ENCODE measurements around the gene TGM2.

GRCh38 chr20:38190166-38190565 is 25.1 kb upstream of the TGM2 start:
- no peak for TF ChIP-seq POLR2A (IDR thresholded peaks at IDR 0.05)
- TF ChIP-seq, protein P1, sequence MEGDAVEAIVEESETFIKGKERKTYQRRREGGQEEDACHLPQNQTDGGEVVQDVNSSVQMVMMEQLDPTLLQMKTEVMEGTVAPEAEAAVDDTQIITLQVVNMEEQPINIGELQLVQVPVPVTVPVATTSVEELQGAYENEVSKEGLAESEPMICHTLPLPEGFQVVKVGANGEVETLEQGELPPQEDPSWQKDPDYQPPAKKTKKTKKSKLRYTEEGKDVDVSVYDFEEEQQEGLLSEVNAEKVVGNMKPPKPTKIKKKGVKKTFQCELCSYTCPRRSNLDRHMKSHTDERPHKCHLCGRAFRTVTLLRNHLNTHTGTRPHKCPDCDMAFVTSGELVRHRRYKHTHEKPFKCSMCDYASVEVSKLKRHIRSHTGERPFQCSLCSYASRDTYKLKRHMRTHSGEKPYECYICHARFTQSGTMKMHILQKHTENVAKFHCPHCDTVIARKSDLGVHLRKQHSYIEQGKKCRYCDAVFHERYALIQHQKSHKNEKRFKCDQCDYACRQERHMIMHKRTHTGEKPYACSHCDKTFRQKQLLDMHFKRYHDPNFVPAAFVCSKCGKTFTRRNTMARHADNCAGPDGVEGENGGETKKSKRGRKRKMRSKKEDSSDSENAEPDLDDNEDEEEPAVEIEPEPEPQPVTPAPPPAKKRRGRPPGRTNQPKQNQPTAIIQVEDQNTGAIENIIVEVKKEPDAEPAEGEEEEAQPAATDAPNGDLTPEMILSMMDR (IDR thresholded peaks at IDR 0.05 in 8 of 11, conservative IDR thresholded peaks at IDR 0.05 in 3 of 11), result no peak
- no peak for TF ChIP-seq POLR2AphosphoS5 (IDR thresholded peaks at IDR 0.05)

Measured in spleen (tissue), 7 donors.